Epidermal melanocyte (primary cell): ENCODE results near the gene ST7.

ENCODE experiments used
- DNase-seq: peaks from one replicate; pipeline ENCODE4 v3.0.0; 2011; ENCODE audit warnings: low spot score; ENCODE audit not compliant: insufficient read length

ST7 gene

DNA sequence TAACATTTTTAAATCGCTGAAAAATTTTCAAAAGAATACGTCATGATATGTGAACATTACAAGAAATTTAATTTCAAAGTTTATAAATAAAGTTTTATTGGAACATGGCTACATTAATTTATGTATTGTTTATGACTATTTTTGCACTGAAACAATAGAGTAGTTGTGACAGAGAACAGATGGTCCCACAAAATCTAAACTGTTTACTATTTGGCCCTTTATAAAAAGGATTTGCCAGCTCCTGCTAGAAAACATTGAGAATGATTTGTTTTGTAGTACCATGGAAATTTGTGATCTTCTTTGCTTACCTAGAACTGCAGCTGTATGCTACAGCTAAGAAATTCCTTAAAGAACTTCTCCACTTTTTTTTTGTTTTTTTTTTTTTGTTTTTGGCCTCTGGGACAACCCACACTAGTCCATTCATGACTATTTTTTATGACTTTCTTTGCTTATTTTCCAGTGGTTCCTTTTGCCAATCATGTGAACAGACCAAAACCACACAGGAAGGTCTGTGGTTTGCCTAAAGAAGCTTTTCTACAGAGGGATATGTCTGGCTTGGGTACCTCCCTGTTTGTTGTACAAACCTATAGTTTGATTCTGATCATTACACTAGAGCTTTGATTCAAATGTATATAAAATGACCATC, 55.7 kb downstream of the ST7 start:
- peak; percentile 31 for DNase-seq

DNA sequence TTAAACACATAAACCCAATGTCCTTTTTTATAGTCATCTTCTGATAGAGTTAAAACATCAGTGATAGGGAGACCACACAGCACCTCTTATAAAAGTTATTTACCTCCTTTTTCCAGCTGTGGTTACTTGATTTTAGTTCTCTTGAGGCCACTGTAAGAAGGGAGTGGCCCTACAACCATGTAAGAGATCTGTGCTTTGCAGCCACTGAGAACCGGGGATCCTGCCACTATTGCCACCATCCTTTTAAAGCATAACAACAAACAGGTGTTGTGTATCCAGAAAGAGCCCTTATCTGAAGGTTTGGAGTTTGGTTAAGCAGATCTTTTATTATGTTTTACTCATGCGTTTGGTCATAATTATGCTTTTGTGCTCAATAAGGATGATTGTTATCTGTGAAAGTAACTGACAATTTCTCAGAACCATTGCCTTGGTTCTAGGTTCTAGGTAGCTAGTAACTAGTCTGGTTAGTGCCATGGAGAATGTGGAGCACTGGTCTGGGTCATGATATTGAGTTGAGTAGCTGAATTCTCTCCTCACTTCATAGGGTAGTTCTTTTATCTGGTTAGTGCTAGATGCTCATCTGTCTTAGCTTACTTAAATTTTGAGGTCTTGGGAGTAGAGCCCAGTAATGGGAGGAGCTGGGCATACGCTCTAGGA, 56.5 kb downstream of the ST7 start:
- DNase-seq = no peak

DNA sequence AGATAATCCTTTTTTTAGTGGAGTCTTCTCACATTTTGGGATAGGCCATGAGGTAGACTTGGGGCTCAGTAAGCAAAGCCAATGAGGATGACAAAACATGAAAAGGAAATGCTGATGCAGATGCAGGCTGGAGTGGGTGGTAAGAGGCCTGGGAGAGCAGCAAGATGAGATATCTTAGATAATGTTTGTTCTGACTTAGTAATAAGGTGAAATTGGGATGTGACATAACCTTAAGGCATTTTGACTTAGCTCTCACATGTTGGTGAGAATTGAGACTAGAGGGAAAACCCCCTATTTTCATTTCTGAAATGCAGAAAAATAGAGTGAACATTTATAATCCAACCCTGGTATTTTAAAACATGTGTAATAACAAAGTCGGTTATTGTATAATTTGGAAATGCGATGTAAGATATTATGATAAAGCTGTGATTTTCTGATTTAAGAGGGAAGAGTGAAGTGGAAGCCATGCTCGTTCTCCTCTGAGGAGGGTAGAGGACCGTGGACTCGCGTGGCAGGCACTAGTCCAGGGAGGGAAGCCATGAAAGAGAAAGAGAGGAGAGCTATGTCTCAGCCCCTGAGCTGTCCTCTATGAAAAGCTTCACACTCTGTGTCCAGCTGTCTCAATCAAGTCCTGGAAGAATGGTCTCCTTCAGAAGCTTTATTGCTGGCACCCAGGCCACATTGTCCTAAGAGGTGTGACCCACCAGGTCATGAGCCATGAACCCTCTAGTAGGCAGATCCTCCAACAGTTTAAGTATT, 57.3 kb downstream of the ST7 start:
- DNase-seq = no peak

DNA sequence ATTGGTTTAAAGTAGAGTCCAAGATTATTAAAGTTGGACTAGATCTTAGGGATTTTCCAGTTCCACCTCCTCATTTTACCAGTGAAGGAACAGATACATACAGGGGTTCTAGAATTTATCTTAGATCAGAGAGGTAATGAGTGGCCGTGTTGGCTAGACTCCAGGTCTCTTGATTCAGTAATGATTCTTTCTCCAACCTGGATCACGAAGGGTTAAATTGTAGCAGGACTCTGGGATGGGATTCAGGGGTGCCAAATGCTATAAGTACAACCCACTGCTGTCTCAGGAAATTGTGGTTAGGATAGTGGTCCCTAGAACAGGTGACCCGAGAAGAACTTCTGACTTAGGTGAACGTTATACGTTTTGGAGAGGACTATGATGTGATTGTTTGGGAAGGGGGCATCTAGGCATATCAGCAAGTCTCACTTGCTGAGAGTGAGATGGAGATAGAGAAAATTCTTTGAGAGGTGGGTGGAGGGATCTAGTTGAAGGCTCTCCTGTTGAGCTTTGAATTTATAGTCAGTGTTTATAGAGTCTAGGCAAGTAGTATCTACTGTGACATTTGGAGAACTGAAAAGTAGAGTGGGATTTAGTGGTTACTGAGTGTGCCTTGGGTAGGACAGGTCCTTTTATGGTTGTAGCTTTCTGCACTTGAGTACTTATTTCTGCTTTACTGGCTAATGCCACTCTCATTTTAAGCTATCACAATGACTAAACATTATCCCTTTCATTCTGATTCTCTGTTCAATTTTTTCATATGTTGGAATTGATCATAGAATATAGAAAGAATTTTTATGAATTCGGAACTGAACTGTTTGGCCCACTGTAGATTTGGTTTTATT, 58.3 kb downstream of the ST7 start:
- DNase-seq = no peak

DNA sequence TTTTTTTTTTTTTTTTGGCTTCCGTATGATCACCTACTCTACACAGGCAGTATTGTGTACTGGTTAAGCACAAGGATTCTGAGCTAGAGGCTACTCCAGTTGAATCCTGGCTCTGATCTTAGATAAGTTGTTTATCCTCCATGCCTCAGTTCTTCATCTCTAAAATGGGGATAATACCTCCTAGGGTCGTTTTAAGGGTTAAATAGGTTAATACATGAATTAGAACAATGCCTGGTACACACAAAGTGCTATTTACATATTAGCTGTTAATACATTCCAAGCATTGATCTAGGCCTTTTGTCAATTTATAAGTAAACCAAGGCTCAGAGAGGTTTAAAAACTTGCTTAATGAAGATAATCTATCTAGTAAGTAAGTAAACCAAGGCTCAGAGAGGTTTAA, 59.0 kb downstream of the ST7 start:
- DNase-seq = no peak

DNA sequence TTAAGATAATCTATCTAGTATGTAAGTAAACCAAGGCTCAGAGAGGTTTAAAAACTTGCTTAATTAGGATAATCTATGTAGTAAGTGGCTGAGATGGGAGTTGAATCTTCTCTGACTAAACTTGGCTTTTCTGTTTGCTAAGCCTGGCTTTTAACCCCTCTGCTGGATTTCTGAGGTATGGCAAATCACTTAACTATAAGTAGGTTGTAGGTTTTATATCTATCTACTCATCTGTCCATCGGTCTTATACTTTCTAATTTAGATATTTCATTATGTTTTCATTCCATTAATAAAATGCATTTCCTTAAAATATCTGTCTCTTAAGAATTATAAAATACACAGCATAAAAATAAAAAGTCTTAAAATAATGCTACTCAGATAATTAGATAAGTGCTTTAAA, 59.4 kb downstream of the ST7 start:
- DNase-seq = no peak

DNA sequence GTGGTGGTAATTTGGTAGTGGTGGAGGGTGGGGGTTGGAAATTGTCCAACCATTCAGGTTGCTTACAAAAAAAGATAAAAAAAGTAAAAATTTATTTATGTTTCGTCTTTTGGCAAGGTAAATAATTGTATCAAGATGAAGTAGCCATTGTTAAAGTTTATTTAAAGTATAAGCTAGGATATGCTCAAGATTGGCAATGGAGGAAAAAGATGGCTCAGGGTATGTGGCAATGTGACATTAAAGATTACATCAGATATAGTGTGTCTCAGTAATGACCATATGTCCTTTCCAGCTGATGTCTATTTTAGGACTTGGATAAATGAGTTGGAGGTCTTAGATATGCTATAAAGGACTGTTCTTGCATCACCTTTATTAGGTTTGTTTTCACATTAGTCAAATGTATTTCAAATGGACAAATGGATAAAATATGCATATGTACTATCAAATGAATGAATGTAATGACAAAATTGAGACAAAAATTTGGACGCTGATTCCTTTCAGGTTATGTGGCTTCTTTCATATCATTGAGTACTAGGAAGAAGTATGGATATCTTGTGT, 60.9 kb downstream of the ST7 start:
- DNase-seq = no peak

DNA sequence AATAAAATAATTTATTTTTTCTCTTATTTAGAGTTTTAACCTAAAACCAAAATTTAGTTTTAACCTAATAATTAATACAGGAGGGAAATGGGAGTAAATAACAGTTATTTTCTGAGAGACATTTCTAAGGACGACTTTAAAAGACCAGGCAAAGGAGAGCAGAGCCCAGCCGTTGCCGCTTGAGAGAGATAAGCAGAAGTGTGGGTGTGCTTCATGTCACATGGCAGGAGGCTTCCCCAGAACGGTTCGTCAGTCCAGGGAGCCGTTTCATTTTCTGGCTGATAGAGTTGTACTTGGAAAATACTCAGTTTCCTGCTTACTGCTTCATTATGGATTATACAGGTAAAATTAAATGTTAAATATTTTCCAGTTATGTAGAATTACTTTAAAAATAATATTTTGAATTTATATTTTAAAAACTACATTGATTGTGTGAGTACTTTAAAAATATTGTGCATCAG, 61.4 kb downstream of the ST7 start:
- no peak for DNase-seq

DNA sequence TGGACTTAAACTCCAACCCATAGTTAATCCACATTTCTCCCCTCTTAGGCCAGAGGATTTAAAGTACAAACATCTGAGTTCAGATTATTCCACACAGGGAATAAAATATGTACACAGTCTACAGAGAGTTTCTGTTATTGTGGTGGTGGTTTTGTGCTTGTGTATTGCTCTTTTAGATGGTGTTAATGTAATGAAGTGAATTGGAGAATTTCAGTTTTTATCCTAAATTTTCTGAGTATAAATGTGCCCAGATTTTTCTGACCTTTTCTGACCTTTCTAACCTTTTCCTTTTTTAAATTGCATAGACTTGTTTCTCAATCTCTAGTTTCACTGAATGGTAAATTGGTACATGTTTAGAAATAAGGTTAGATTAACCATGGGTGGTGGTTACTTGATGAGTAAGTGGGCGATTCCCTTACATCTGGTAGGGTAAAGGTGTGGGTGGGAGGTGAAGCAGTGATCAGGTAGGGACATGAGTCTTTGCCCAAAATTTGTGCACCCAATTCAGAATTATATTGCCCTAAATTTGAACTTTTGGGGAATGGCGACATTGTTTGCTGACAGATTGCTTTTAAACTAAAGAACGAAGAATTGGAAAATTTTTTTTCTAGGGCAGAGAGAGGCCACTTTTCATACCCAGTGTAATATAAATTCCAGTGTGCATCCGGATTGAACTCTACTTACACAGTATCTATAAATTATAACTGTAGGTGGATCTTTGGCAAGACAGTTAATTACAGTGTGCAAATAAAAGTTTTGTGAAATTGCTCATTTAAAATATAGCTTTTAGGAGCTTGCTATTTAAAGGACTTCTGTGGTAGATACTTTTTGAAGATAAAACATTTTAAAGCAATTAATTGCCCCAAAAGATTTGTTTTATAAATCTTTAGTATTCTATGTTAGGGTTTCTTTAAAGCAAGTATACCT, 62.2 kb downstream of the ST7 start:
- no peak for DNase-seq

DNA sequence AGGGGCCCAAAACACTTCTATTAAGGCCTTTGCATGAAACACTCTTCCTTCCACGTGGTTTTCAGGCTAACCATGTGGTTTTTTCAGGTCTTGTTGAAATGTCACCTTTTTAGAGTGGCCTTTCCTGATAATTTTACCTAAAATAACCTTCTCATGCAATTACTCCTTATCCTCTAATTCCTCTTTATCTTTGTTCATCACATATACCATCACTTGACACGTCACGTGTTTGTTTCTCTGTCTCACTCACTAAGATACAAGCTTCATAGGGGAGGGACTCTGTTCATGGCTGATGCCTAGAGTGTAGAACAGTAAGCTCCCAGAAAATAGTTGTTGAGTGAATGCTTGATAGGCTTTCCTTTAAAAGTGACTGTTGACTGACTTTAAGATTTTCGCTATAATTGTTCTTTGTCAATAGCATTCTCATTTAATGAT, 63.7 kb downstream of the ST7 start:
- DNase-seq = no peak

DNA sequence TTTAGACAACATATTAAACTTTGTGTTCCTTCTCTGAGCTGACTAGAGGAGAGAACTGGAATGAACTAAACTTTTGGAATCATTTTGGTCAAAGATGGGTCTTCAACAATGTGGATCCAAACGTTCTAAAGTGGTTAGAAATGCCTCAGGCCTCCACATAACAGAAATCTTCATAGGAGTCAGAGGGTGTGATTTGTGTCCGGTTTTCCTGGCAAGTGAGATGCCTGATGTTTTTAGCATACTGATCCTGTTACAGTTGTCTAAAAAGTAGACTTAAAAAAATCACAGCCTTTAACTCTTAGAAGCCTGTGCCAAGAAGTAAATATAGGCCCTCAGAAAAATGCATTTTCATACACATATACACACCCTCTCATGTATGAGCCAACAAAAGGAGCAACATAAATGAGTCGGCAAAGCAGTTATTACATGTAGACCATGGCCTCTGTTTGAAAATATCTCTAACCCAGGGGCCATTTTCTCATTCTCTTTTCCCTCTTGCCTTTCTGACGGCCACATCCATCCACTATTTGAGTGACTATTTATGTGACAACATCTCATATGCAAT, 64.5 kb downstream of the ST7 start:
- DNase-seq = no peak

DNA sequence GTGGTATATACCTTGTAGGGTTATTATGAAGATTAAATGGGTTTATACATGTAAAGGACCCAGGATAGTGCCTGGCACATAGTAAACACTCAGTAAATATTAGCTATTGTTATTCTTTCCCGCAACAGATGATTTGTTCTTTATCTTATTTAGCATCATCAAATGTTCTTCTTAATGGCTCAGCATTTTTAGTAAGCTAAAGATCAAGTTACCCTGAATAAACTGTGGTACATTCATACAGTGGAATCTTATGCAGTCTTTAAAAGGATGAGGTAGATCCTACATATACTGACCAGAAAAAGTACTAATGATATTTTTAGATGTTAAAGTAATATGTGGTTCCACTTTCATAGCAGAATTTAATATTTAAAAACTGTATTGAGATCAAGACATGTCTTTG, 65.4 kb downstream of the ST7 start:
- DNase-seq = no peak

DNA sequence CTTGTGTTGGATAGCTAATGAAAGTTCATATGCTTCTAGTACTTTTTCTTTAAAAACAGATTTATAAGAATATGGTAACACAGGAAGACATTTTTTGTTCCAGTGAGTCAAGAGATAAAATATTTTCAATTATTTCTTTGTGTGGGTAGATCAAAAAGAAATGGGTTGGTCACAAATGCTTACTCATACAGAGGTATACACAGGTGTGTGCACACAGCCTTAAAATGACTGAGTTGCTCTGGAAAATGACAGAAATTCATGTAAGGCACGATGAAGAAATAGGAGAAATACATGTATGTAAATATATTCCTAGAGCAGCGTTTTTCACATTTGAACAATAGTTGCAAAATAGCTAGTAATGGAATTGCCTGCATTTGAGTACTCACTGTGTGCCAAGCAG, 66.0 kb downstream of the ST7 start:
- no peak for DNase-seq

DNA sequence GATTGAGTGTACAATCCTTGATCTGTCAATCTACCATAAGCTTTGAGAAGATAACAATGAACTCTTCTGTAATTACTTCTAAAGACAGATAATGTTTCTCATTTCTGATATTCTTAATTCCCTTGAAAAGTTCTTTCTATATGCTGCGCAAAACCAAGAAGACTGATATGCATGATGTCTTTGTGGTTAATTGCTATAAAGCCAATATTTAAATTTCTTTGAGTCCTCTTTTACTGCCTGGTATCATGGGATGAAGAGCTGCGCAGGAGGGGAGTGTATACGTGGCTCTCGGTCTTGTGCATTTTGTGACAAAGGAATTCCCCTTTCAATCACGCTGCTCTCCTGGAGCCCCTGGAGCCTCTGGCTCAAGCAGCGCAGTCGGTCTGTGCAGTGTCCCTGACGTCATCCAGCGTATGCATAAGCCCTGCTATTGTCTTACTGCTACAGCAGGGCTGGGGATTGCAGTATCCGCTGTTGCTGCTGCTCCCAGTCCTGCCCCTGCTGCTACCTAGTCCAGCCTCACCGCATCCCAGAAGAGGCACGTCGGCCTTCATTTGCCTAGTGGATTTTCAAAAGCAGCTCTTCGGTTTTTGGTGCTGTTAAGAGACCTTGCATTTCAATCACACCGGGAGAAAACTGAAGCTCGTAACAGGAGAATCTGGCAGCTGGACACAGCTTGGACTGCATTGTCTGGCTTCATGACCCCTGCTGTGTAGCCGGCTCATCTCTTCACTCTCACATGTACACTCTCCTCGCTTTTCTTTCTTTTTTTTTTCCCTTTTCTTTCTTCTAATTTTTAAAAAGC, 66.7 kb downstream of the ST7 start:
- peak; percentile 26 for DNase-seq

DNA sequence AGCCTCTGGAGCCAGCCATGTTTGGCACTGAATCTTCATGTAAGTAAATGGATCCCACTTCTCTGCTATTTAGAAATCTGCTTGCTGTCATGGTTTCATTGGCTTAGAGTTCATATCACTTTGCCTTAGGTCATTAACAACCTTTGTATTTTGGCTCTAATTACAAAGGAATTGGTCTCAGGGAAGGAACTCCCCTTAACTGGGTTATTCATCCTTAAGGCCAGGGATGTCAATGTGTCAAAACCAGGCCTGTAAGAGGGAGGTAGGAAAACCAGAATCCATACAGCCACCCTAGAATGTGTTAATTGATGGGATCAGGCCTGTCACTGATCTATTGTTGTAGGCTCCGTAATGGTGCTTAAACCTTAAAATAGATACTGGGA, 67.3 kb downstream of the ST7 start:
- no peak for DNase-seq

DNA sequence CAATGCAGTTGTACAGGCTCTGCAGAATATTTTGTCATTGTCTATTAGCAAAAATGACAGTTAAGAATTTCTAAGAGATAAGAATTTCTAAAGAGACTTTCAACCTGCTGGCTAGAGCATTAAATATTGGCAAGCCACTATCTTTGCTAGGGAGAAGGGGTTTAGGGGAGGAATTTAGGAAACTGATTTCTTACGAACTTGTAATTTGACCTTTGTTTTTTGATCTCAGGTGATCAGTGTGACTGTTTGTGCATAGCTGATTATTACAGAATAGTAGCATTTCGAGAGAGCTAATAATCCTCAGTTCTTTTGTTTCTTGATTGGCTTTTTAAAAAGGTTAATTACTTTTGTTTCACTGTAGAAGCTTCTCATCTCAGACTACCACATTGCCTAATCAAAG, 68.1 kb downstream of the ST7 start:
- DNase-seq = no peak

DNA sequence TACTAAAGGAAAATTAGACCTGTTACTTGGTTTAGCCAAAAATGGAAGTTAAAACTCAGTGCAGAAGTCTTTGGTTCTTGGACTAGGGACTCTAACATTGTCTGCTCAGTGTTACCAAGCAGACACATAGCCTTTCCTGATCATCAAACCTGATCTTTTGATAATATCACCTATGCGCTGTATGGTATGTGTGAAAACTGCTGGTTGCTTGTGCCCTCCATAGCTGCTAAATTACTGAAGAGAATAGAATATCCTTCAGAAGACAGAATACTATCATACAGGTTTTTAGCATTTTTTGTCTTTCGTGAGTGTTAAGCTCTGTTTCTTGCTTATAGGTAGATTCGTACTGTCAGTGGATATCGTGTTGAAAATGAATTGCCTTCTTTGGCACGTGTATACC, 68.7 kb downstream of the ST7 start:
- no peak for DNase-seq

DNA sequence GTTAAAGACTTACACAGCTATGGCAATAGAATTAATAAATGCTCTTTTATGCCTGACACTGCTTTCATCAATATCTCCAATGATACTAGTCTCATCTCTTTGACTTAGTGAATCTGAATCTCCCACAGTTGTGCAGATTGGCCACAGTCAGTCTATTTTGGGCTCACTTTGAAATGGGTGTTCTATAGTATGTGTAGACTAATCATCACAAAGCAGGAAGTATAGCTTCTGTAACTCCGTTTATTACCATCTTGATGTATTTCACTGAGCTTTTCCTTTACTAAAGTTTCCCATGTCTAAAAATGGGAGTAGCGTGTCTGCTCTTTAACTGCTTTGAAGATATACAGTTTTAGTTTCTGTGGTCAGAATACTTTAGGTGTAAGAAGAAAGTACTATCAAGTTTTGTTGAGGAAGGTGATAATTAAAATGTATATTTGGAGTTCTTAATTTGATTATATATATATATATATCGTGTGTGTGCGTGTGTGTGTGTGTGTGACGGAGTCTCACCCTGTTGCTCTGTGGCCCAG, 70.1 kb downstream of the ST7 start:
- DNase-seq = no peak

DNA sequence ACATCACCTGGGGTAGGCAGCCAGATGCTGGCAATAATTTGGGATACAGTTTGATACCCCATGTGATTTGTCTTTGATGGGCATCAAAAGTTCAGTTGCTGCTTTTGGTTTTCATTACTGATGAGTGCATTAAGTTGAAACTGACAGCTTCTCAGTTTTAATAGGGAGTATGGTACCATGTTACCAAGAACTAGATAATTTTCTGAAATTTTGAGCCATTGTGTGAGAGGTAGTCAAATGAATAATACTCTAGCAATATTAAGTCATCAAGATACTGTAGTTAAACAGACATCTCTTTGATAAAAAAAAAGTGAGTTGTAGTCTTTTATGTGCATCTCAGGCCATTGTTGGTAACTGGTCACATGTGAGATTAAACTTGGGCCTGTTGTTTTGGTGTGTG, 71.5 kb downstream of the ST7 start:
- DNase-seq = no peak
